Left cardiac atrium (tissue), 4 donors: ENCODE measurements around the gene PLD2. TPM values are rescaled to one million over a fixed set of nuclear protein-coding genes. Genes with fewer than 3 reads are reported as not detected.
"Not testable (repeated sequence)": the region's sequence is repeated elsewhere in the genome, so short reads cannot be mapped to it uniquely, and the experiment has no call there.

Experiments used
- ATAC-seq, 2 donors: fragments of 200-7000 bp; cut with Tn5 transposase; one replicate each; pipeline ENCODE4 v1.9.1; 2020; ENCODE audit warnings: mild to moderate bottlenecking in 2 of 2, moderate library complexity in 2 of 2
- DNase-seq: peaks from one replicate; pipeline ENCODE4 v3.0.0-alpha.2; 2020
- intact Hi-C, 2 donors: fragments of 100-400 bp; cut with DNase I; formaldehyde crosslinking; loops; one replicate each; pipeline versions ENCODE4 v1.14.1 to v1.15.1; 2022 to 2023
- total RNA-seq, 2 donors: library from RNA; stranded (reverse); fragmentation: NEBNext Ultra II Directional; extraction: Animal tissue kit (Norgen Biotek cat#: 25700); gene quantifications; one replicate each; pipeline ENCODE4 v1.2.1, GENCODE V29; 2021
- donor health status: DM: no; HTN: yes; CAD: no.
- donor health status: DM: no; HTN: yes; CAD: no; lungs with severe emphysema.
- donor health status: DM: yes; HTN: yes; CAD: no.
- donor health status: Dilated cardiomyopathy.

Gene PLD2
- total RNA-seq, 2 donors from 2014 or later: 14.7 to 14.9 TPM

GRCh38 chr17:4822835-4823234 lies 15.9 kb downstream of the PLD2 start:
- DNase-seq (no peak), ATAC-seq (no peak)

GRCh38 chr17:4823373-4824089 lies 16.6 kb downstream of the PLD2 start:
- intact Hi-C loops: no loop called here
- ATAC-seq (no peak), DNase-seq (no peak)

More at GRCh38 chr17:4822835-4823234, 15.9 kb downstream of the PLD2 start:
- intact Hi-C loops: no loop called here

DNA sequence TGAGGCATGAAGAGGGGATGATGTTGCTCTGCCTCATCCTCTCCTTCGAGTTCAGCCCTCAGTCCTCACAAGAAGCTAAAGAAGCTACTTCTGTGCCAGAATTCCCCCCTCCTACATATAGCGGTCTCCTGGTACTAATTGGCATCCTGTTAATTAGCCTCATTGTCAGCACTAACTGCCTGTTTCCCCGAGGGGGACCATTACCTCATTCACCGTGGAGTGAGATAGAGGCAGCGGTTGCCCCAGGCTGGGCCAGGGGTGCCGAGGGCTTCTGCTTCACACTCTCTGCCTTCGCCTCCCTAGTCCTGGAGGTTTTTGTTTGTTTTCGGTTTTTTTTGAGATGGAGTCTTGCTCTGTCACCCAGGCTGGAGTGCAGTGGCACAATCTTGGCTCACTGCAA lies 20.4 kb downstream of the PLD2 start:
- no peak for DNase-seq
- intact Hi-C loops: no loop called here
- no peak for ATAC-seq

DNA sequence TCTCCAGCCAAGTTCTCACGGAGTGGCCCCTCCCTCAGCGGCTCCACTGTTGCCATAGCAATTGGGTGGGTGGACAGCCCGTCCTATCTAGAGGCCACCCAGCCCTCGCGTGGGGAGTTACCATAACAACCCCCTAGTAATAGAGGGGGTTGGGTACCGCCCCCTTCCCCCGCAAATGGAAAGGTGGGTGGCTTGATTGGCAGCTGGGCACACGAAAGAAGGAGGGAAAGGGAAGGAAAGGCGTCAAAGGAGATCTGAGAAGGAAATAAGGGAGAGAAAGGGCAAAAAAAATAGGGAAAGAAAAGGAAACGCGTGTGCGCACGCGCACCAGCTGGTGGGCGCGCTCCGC lies 25.9 kb downstream of the PLD2 start:
- DNase-seq, intact Hi-C loops: not testable (repeated sequence)
- ATAC-seq: peak; percentile 29 to 56

DNA sequence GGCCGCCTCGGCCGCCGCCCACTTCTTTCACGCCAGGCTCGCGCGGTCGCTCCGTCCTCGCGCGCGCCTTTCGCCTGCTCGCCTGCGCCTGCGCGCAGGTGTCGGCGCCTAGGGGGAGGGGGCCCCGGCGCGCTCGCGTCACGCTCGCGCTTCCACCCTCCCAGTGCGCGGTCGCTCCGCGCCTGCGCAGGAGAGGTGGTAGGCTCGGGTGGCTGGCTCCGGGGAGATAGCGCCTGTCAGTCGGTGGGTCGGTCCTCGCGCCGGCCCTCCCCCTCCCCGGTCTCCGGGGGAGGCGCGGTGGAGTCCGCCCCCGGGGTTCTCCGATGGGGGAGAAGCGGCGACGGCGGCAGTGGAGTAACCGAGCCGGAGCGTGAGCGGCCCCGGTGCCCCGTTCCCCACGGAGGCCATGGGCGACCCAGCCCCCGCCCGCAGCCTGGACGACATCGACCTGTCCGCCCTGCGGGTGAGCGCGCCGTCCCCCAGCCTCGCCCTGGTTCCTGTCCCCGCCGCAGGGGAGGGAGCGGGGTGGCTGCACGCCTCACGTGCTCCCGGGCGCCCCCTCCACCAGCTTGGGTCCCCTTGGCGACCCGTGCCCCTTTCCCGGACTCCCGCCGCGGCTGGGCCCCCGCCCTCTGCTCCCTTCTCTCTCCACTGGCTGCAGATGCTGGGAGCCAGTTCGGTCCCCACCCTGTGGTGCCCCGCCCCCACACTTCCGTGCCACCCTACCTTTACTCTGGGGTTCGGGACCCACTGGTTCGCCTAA lies 26.4 kb downstream of the PLD2 start, which contains the start of gene MINK1:
Gene MINK1 (plus strand): TSS at position 163 of the 763 bp plus-strand sequence. CDS start 244 bp downstream, at position 407.
- intact Hi-C loops: no loop called here
- peak; percentile 97 to 98 for ATAC-seq
- DNase-seq: peak; percentile 91

GRCh38 chr17:4833941-4834680 lies 27.2 kb downstream of the PLD2 start:
- ATAC-seq: peak; percentile 4 to 12
- no peak for DNase-seq
- intact Hi-C loops: no loop called here

DNA sequence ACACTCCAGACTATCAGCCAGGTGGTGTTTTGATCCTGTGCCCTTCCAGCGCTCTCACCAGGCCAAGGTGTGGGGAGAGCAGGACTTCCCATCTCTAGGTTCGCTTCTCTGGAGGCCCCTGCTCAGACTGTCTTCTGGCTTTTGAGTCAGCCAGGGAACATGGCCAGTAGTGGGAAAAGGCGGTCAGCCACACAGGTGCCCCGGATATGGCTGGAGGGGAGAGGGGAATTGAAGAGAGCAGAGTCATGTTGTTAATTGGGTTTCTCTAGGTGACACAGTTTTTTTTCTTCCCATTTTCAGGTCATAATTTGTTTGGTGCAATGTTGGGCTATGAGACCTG lies 27.7 kb downstream of the PLD2 start:
- intact Hi-C loops: no loop called here
- DNase-seq (no peak), ATAC-seq (no peak)

- intact Hi-C loops: no loop called here
- no peak for ATAC-seq
These were observed 29.3 kb downstream of the PLD2 start for GRCh38 chr17:4836221-4836620.

DNA sequence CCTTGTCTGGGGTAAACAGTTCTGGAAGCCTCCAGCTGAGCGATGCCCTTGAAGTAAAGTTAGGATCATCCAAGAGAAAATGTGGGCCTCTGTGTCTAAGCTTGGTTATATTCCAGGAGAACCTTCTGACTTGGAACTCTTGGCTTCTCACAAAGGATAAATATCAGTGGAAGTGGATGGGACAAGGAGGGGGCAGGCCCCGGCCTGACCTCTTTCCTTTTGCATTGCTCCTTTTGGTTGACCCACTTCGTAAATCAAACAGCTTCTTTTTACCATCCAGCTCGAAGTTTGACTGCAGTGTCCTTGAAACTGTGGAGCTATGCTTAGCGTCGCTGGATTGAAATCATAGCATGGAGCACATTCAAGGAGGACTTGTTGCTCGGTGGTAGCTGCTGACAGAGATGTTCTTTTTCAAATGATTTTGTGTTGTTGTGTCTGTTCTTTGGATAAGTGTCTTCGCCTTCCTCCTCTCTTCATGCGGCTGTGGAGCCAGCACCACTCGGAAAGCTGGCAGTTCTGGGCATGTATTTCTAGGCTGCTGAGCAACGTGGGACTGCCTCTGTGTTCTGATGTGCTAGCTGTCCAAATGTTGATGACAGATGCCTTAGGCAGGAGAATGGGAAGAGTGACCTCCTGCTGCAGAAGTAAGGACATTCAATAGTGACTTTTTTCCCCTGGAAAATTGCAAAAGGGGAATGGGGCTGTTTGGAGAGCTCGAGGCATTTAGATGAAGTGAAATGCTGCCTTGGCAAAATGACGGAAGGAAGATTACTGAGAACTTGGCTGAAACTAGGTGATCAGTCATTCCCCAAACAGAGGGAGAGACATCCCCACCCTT lies 30.7 kb downstream of the PLD2 start:
- intact Hi-C loops: no loop called here
- ATAC-seq: no peak

More at GRCh38 chr17:4836221-4836620, 29.3 kb downstream of the PLD2 start:
- DNase-seq: no peak

DNA sequence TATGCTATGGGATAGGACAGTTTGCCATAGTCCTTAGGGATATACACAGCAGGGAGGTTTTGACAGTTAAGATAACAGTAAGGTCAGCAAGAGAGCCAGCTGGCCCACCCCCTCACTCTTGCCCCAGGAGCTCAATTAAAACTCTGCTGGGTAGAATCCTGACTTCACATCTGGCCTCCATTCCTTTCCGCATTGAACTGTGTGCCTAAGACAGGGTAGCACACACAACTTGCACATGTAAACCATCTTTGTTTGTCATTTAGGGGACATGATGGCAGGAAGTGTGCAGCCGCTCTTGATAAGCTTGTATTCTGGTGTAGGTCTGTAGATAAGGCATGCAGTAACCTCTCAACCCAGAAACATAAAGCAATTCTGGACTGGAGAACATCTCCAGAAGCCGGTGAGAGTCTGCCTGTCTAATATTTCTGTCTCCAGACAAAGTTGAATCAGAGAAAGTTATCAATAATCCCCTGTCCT lies 31.4 kb downstream of the PLD2 start:
- ATAC-seq: no peak
- intact Hi-C loops: no loop called here
- no peak for DNase-seq

More for the DNA sequence above, 30.7 kb downstream of the PLD2 start:
- DNase-seq: no peak

GRCh38 chr17:4839221-4839620 lies 32.3 kb downstream of the PLD2 start:
- intact Hi-C loops: no loop called here
- ATAC-seq (no peak), DNase-seq (no peak)

DNA sequence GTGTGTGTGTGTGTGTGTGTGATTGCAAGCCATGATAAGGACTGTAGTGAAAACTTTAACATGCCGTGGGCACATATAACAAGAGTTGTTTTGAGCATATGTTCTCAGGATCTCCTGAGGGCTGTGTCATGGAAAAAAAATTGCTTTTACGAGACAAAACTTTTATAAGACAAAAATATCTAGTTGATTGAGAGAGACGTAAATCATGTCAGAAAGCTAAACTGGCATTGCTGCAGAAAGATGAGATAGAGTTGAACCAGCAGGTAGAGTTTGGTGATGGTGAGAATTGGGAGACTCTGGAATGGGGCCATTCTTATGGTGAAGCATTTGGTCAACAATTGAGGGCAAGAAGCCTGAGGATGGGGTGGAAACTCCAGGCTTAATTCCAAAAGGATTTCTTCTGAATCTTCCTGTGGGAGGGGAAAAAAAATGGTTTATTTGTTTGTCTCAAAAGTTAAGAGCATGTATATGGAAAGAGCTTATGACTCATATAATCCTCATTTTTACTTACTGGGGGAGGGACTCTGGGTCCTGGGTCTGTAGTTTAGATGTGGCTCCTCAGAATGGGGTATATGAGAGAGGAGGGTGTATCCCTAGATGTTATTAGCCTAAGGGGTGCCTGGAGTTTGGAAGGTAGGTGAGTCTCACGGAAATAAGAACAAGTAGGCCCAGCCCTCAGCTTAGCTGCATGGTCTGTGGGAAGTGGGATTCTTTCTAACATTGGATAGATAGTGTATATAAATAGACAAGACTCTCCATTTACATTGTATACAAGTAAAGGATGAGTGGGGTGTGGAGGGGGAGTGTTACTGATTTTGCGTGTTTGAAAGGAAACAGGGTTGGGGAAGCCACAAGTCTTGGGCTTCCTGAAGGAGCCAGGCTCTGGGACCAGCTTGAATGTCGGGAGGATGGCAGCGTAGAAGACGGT lies 33.3 kb downstream of the PLD2 start:
- ATAC-seq (no peak), DNase-seq (no peak)
- intact Hi-C loops: loop anchor here in 1 of 2 donors (5.0 kb wide), 1 partner anchor 37 kb away; no protein-coding TSS in a partner anchor

DNA sequence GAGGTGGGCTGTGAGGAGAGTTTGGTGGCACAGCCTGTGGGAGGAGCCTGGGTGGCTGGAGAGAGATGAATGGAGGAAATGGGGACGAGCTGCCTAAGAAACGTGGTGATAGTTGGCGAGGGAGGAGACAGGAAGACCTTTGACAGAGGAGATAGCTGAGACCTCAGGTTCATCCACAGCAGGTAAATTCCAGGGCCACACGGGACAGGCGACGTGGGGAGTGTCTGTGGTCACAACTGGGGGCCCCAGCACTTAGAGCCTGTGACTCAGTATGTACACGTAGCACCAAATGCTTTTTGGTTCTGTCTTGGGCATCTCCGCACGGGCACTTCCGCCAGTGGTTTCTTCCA lies 33.9 kb downstream of the PLD2 start:
- intact Hi-C loops: loop anchor here in 1 of 2 donors (5.0 kb wide), 1 partner anchor 36 kb away; no protein-coding TSS in a partner anchor
- no peak for DNase-seq
- ATAC-seq: no peak

GRCh38 chr17:4842376-4842775 lies 35.4 kb downstream of the PLD2 start:
- intact Hi-C loops: loop anchor here in 1 of 2 donors (5.0 kb wide), 1 partner anchor 35 kb away; no protein-coding TSS in a partner anchor
- ATAC-seq (no peak), DNase-seq (no peak)

DNA sequence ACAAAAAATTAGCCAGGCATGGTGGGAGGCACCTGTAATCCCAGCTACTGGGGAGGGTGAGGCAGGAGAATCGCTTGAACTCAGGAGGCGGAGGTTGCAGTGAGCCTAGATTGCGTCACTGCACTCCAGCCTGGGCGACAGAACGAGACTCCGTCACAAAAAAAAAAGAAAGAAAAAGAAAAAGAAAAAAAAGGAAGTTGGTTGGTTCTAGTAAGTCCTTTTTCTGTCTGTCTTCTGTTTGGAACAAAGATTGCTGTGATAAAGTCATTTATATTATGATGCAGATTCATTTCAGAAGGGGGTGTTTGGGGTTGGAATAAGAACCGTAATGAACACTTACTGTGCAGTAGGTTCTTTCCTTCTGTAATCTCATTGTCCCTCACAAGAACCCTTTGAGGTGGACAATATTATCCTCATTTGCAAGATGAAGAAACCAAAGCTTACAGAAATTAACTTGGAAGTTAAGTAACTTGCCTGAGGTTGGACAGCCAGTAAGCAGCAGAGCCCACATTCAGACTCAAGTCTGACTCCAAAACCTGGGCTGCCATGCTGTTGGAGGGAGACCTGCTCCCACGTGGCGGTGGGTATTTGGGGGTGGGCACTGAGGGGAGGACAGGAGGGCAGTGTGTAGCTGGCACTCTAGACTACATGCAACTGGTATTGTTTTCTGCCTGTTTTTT lies 36.5 kb downstream of the PLD2 start:
- no peak for DNase-seq
- ATAC-seq: no peak
- intact Hi-C loops: loop anchor here in 1 of 2 donors (5.0 kb wide), 1 partner anchor 34 kb away; no protein-coding TSS in a partner anchor

GRCh38 chr17:4845118-4845517 lies 38.2 kb downstream of the PLD2 start:
- intact Hi-C loops: no loop called here
- ATAC-seq (peak in 1 of 2 donors; percentile 33), DNase-seq (no peak)
